ENCODE results near the gene PCA3.

Gene PCA3

GRCh38 chr9:76756941-76757673 is 7.1 kb upstream of the PCA3 start:
- DNase-seq (ENCODE audit: low read depth in 3 of 3, low spot score in 1 of 3): no peak

DNA sequence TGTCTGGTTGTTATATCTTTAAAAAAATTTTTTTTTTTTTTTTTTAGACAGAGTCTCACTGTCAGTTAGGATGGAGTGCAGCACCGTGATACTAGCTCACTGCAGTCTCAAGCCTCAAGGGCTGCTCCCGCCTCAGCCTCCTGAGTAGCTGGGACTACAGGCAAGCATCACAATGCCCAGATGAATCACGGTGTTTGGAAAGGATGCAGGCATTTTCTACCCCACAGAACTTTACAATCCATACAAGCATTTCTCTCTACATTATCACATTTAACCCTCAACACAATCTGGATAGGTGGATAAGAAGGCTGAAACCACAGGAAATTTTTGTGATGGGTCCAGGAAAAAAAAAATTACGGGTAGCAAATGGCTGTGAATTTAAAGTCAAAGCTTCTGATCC is 5.8 kb upstream of the PCA3 start:
- DNase-seq (ENCODE audit: low read depth in 3 of 3, low spot score in 1 of 3): no peak

- no peak for DNase-seq (ENCODE audit: low read depth in 3 of 3, low spot score in 1 of 3)
These were observed 4.5 kb upstream of the PCA3 start for GRCh38 chr9:76759732-76760131.

DNA sequence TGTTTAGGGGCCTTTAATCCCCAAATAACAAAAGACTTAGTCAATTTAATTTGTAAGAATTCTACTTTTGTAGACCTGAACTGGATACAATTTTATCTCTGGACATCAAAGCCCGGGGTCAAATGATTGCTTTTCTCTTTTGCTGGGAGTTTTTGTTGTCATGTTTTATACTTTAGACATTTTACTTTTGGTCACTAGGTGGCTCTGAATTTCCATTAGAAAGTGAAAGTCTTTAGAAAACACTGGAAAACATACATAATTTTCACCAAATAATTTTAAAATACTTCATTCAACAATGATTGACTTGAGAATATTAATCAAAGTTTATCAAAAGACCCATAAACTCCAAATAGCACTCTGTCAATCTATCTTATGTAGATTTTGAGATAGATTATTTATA is 2.8 kb upstream of the PCA3 start:
- DNase-seq (ENCODE audit: low read depth in 3 of 3, low spot score in 1 of 3): no peak

- DNase-seq (ENCODE audit: low read depth in 3 of 3, low spot score in 1 of 3): no peak
These were observed 1.9 kb downstream of the PCA3 start for GRCh38 chr9:76766126-76766525.

DNA sequence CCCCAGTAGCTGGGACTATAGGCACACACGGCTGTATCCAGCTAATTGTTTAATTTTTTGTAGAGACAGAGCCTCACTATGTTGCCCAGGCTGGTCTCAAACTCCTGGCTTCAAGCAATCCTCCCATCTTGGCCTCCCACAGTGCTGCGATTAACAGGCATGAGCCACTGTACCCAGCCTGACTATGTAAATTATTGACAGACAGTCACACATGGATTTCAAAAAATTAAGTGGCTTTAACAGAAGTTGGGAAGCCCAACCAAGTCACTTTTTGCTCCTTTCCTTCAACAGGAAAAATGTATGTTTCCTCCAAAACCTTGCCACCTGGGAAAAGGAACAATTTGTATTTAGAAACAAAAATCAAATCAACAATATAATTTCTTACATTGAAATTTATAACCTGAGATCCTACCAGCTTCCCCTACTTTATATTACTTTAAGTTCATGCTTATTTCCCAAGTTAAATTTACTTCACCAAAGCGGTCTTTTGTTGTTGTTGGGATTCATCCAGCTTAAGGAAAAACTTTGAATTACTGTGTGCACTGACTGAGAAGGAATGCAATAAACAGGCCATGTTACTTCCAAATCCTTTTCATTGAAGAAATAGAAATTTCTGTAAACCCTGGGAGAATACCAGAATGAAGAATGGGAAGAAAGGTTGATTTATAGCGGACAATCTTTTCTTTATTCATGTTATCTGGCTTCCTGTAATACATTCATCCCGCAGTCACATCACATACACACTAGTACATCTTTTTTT is 8.6 kb downstream of the PCA3 start:
- DNase-seq (ENCODE audit: low read depth in 3 of 3, low spot score in 1 of 3): no peak

DNA sequence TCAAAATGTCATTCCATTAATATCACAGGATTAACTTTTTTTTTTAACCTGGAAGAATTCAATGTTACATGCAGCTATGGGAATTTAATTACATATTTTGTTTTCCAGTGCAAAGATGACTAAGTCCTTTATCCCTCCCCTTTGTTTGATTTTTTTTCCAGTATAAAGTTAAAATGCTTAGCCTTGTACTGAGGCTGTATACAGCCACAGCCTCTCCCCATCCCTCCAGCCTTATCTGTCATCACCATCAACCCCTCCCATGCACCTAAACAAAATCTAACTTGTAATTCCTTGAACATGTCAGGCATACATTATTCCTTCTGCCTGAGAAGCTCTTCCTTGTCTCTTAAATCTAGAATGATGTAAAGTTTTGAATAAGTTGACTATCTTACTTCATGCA is 20.6 kb downstream of the PCA3 start:
- no peak for DNase-seq (ENCODE audit: low read depth in 3 of 3, low spot score in 1 of 3)

- DNase-seq (ENCODE audit: low read depth in 3 of 3, low spot score in 1 of 3): no peak
These were observed 21.3 kb downstream of the PCA3 start for GRCh38 chr9:76785501-76785900.

DNA sequence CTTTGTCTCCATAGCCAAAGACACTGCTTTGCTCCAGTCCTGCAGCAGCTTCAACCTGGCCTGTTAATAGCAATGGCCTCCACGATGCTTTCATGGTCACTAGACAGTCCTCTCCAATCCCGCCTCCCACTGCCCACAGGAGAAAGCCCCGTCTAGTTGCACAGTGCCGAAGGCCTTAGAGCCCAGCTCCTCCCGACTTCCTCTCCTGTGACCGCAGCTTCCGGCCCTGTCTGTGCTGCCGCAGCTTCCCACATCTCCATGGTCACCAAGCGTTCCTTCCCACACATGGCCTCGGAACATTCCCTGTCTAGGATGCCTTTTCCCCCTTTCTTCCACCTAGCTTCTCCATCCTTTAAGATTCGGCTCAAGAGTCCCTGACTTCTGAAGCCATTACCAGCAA is 23.4 kb downstream of the PCA3 start:
- DNase-seq (ENCODE audit: low read depth in 3 of 3, low spot score in 1 of 3): no peak

- no peak for DNase-seq (ENCODE audit: low read depth in 3 of 3, low spot score in 1 of 3)
These were observed 25.6 kb downstream of the PCA3 start for GRCh38 chr9:76789840-76790239.

- no peak for DNase-seq (ENCODE audit: low read depth in 3 of 3, low spot score in 1 of 3)
These were observed 29.7 kb downstream of the PCA3 start for GRCh38 chr9:76793784-76794431.

GRCh38 chr9:76796296-76796695 is 32.1 kb downstream of the PCA3 start:
- no peak for DNase-seq (ENCODE audit: low read depth in 3 of 3, low spot score in 1 of 3)

GRCh38 chr9:76798527-76798926 is 34.3 kb downstream of the PCA3 start:
- DNase-seq (ENCODE audit: low read depth in 3 of 3, low spot score in 1 of 3): no peak

DNA sequence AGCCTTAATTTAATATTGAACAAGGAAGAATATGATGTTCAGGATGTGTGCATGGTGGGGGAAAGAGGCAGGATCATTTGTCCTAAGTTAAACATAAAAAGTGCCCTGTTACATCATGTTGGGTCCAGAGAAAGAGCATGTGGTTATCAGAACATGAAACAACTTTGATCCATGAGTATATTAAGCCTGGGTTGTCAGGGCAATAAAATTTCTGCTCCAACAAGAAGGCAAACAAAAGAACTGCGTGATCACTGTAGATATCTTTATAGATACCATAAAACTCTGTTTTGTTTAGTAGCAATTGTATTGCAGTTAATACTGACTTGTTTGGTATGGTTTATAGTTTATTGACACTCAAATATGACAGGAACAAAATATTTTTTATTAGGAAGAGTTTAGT is 35.2 kb downstream of the PCA3 start:
- no peak for DNase-seq (ENCODE audit: low read depth in 3 of 3, low spot score in 1 of 3)

GRCh38 chr9:76800901-76801300 is 36.7 kb downstream of the PCA3 start:
- no peak for DNase-seq (ENCODE audit: low read depth in 3 of 3, low spot score in 1 of 3)

DNA sequence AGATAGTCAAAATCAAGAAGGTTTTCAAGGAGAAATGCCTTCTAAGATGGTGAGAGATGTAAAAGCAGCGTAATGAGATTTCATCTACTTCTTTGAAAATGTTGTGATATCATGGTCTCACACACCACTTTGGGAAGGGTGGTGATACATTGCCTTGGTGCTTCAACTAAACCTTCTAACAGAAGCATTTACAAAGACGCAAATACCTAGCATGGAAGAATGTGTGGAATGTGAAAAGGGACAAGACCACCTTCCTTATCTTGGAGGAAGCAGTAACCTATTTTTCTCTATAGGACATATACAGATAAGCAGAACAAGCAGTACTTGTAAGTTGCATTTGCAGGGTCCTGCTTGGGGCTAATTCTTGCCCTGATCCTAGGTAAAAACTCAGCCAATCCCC is 38.8 kb downstream of the PCA3 start:
- no peak for DNase-seq (ENCODE audit: low read depth in 3 of 3, low spot score in 1 of 3)

DNA sequence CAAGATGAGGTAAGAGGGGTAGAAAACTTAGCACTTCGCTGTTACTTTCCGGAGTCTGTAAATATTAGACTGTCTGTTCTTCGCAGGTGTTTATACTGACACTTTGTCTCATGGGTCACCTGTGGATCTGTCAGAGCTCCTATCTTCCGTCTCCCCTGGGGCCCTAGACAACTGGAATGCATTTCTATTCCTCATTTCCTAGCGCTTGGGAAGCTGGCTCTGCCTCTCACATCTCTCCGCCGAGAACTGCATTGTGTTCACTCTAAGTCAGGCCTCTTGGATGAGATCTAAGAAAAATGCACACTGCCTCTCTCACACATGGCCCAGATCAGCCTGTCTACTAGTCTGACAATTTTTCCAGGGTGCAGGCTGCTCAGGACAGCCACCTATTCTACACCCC is 39.5 kb downstream of the PCA3 start:
- no peak for DNase-seq (ENCODE audit: low read depth in 3 of 3, low spot score in 1 of 3)

DNA sequence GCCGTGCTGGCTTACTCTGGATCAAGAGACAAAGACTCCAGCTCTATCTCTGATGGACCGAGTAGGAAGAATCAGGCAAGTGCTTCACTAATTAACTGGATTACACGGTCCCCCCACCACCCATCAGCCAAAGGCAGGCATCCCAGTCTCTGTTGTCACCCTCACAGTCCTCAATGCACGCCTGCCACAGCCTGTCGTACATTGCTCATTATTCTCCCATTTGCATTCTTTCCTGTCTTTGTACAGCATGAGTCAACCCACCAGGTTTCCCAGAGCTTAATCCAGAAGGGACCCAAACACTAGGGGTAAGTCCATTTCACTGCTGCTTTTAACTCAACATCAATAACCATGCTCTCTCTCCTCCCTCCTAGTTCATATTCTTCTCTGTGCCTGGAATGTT is 44.4 kb downstream of the PCA3 start:
- DNase-seq (ENCODE audit: low read depth in 3 of 3, low spot score in 1 of 3): no peak

DNA sequence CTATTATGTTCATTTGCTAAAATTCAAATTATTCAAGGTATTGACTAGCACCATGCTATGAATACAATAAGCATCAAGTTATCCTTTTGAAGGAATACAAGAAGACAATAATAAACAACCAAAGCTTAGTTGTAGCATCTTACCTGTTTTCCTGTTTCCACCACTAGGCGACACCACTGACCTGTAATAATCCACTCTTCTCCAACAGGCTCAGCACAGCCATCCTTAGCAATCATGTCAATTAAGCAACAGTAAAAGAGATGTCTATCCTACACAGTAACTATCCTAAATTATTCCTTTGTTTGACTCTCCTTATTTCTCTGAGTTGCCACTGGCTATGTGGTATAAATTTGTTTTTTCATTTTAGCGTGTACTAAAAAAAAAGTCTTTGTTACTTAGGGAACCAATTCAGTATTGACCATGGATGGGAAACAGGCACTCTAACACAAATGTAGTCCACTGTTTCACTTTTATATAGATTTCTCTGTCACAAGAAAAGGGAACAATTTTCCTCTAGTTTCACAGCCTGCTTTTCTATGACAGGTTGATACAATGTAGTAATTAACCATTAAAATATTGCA is 46.2 kb downstream of the PCA3 start:
- DNase-seq (ENCODE audit: low read depth in 3 of 3, low spot score in 1 of 3): no peak

GRCh38 chr9:76812591-76812990 is 48.4 kb downstream of the PCA3 start:
- no peak for DNase-seq (ENCODE audit: low read depth in 3 of 3, low spot score in 1 of 3)

DNA sequence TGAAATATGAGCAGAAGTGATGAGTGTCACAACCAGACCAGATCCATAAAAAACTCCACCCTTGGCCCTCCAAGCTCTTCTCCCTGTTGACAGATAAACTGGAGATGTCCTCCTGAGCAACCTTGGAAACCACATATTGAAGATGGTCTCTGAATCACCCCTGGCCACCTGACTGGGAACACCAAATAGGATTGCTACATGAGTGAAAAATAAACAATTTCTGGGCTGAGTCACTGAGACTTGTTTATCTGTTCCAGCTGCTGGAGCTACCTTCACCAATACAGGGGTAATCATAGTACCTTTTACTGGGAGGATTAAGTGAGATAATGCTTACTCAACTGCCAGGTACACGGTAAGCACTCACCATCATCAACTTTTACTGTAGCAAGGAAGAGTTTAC is 53.3 kb downstream of the PCA3 start:
- no peak for DNase-seq (ENCODE audit: low read depth in 3 of 3, low spot score in 1 of 3)

DNA sequence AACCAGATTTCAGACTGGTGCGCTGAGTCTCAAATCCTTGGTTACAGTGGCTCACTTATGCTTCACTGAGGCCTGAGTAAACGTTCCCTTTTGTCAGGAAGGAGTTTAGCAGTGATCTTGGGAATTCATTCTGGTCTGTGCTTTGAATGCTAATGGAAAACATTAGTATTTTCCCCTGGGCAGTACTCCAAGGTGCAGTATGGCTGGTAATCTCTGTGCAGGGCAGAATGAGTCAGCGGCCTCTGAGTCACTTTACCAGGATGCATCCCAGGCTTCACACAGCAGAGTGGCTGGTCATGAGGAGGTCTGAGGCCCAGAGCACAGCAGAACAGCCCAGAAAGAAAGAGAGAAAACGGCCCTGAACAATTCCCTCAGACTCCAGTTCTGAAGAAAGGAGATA is 54.0 kb downstream of the PCA3 start:
- no peak for DNase-seq (ENCODE audit: low read depth in 3 of 3, low spot score in 1 of 3)
